HepG2 (cell line): ENCODE measurements around the gene SELENOM. TPM values are rescaled to one million over a fixed set of nuclear protein-coding genes. Genes with fewer than 3 reads are reported as not detected.
A peak's percentile ranks its signal among the peaks of the same experiment; 100 is the strongest.

Experiments used
- GRHL1 ChIP-seq: sonication (generic); formaldehyde crosslinking; conservative IDR thresholded peaks from 2 replicates; pipeline ENCODE4 v1.8.0; 2022; ENCODE audit warnings: missing genetic modification reagents
- GTF2F1 ChIP-seq: fragments of 150-350 bp; IDR thresholded peaks from 2 replicates; pipeline ENCODE4 v1.6.1; 2014; ENCODE audit warnings: low read length
- KDM3A ChIP-seq: IDR thresholded peaks from 2 replicates; pipeline ENCODE4 v1.6.1; 2018; ENCODE audit warnings: low read depth, missing compliant biosample characterization
- KLF16 ChIP-seq, 2 experiments: sonication (generic) in 1 of 2; formaldehyde crosslinking in 1 of 2; IDR thresholded peaks; 2 replicates each; pipeline versions ENCODE4 v1.6.1 to v1.8.0; 2016 to 2023; ENCODE audit warnings: missing genetic modification reagents in 2 of 2, missing compliant biosample characterization in 1 of 2
- MIER3 ChIP-seq: IDR thresholded peaks from 2 replicates; pipeline ENCODE4 v1.6.1; 2016; ENCODE audit warnings: missing compliant biosample characterization, borderline replicate concordance
- MTA3 ChIP-seq: sonication (generic); formaldehyde crosslinking; IDR thresholded peaks from 2 replicates; pipeline ENCODE4 v1.4.0; 2020; ENCODE audit warnings: missing genetic modification reagents
- NCOA1 ChIP-seq: sonication (generic); formaldehyde crosslinking; IDR thresholded peaks from 2 replicates; pipeline ENCODE4 v1.9.0; 2021; ENCODE audit warnings: missing genetic modification reagents
- PBX2 ChIP-seq: IDR thresholded peaks from 2 replicates; pipeline ENCODE4 v1.6.1; 2016; ENCODE audit warnings: control low read depth
- REST ChIP-seq, 2 experiments: IDR thresholded peaks; 2 replicates each; pipeline ENCODE4 v1.6.1; 2011 to 2012; ENCODE audit warnings: low read length in 2 of 2, borderline replicate concordance in 1 of 2, low read depth in 1 of 2, mild to moderate bottlenecking in 1 of 2, moderate library complexity in 1 of 2
- SKI ChIP-seq: fragments of 450-650 bp; IDR thresholded peaks from one replicate; pipeline ENCODE4 v1.6.1; 2018; ENCODE audit warnings: mild to moderate bottlenecking; ENCODE audit not compliant: partially characterized antibody
- SRSF4 ChIP-seq: fragments of 200-400 bp; formaldehyde crosslinking; IDR thresholded peaks from one replicate; pipeline ENCODE4 v1.6.1; 2018; ENCODE audit warnings: mild to moderate bottlenecking, low read depth, low read length, moderate library complexity; ENCODE audit not compliant: poor library complexity, severe bottlenecking
- ZBED4 ChIP-seq: sonication (generic); formaldehyde crosslinking; IDR thresholded peaks from 2 replicates; pipeline ENCODE4 v1.4.0; 2020; ENCODE audit warnings: missing genetic modification reagents, borderline replicate concordance
- ZNF781 ChIP-seq: sonication (generic); formaldehyde crosslinking; IDR thresholded peaks from 2 replicates; pipeline ENCODE4 v1.5.1; 2020; ENCODE audit warnings: borderline replicate concordance, mild to moderate bottlenecking, missing genetic modification reagents; ENCODE audit errors: not compliant biosample characterization
- ZNF83 ChIP-seq: sonication (generic); formaldehyde crosslinking; IDR thresholded peaks from 2 replicates; pipeline ENCODE4 v1.4.0; 2020; ENCODE audit warnings: missing genetic modification reagents, mild to moderate bottlenecking, borderline replicate concordance
- ZXDC ChIP-seq: sonication (generic); formaldehyde crosslinking; IDR thresholded peaks from 2 replicates; pipeline ENCODE4 v1.5.0; 2020; ENCODE audit warnings: mild to moderate bottlenecking, missing genetic modification reagents
- polyA plus RNA-seq, 8 experiments: library from polyadenylated mRNA; depleted of rRNA in 3 of 8; stranded (reverse) in 7 of 8; unstranded in 1 of 8; fragments of >200 nt; fragmentation: Illumina TruSeq in 4 of 8; extraction: Trizol in 4 of 8; gene quantifications; 2 replicates each; pipeline versions ENCODE4 v1.2.1 to v1.2.3, GENCODE V29; 2011 to 2016; ENCODE audit warnings: low read depth in 4 of 8, missing spikeins in 1 of 8, mixed read lengths in 1 of 8; ENCODE audit not compliant: insufficient read depth in 1 of 8
- total RNA-seq, 5 experiments: library from RNA; depleted of rRNA; stranded (reverse); fragments of >200 nt; fragmentation: Illumina TruSeq; extraction: Trizol; gene quantifications; 2 replicates each; pipeline ENCODE4 v1.2.3, GENCODE V29; 2016; ENCODE audit warnings: low read depth in 1 of 5

SELENOM gene
- total and polyA plus RNA-seq, 2 of the 13 experiments (the other 11 are each of a cell fraction or from before 2014, with no cell fraction given), result 4.1 to 4.3 TPM

- TF ChIP-seq REST (IDR thresholded peaks at IDR 0.05; ENCODE audit: borderline replicate concordance in 1 of 2, low read depth in 1 of 2, low read length in 2 of 2), result peak in 1 of 2 experiments; percentile 35; a peak in 1 of 4 replicates
- no peak for TF ChIP-seq SRSF4
- TF ChIP-seq KDM3A, result peak; percentile 94
- TF ChIP-seq GRHL1, result no peak
- peak in 1 of 2 experiments; percentile 89; a peak in 2 of 4 replicates for TF ChIP-seq KLF16 (CRISPR knock-in tag; IDR thresholded peaks at IDR 0.05)
- no peak for TF ChIP-seq ZNF781 (CRISPR knock-in tag)
- TF ChIP-seq GTF2F1, result no peak
- TF ChIP-seq ZXDC (CRISPR knock-in tag), result peak; percentile 69; the same call in 1 of the 2 replicates
- TF ChIP-seq NCOA1 (CRISPR knock-in tag), result no peak; the same call in 1 of the 2 replicates
- no peak for TF ChIP-seq MTA3
- peak; percentile 97 for TF ChIP-seq SKI
- no peak for TF ChIP-seq PBX2
- TF ChIP-seq MIER3 (CRISPR knock-in tag), result peak; percentile 97
- peak; percentile 92; the same call in 1 of the 2 replicates for TF ChIP-seq ZBED4 (CRISPR knock-in tag)
- TF ChIP-seq ZNF83, result no peak
Measured at GRCh38 chr22:31055635-31056159, 51.7 kb downstream of the SELENOM start (continued).
